Esophagus muscularis mucosa (tissue), 4 donors: ENCODE data around the gene TMEM217. TPM values are rescaled to one million over a fixed set of nuclear protein-coding genes. Genes with fewer than 3 reads are reported as not detected.

ENCODE experiments used
- DNase-seq: peaks from one replicate; pipeline ENCODE4 v3.0.0-alpha.2; 2017; ENCODE audit errors: extremely low spot score
- H3K27ac ChIP-seq, 4 donors: fragments of 200-600 bp; sonication (generic); replicated peaks in 1 of 4; 1 replicate in 3 of 4; 2 replicates in 1 of 4; pipeline ENCODE4 v1.5.1; 2016 to 2019; ENCODE audit warnings: mild to moderate bottlenecking in 1 of 4
- H3K27me3 ChIP-seq, 4 donors: fragments of 200-600 bp; sonication (generic); one replicate each; pipeline versions ENCODE4 v1.5.1 to v1.6.0; 2016 to 2019
- H3K36me3 ChIP-seq, 4 donors: fragments of 200-600 bp; sonication (generic); one replicate each; pipeline ENCODE4 v1.5.1; 2016 to 2019
- H3K4me1 ChIP-seq, 4 donors: fragments of 200-600 bp; sonication (generic); one replicate each; pipeline ENCODE4 v1.5.1; 2016 to 2019
- H3K4me3 ChIP-seq, 4 donors: fragments of 200-600 bp; sonication (generic); 1 replicate in 2 of 4; 2 replicates in 2 of 4; pipeline ENCODE4 v1.5.1; 2016 to 2019; ENCODE audit warnings: mild to moderate bottlenecking in 4 of 4, moderate library complexity in 1 of 4
- H3K9me3 ChIP-seq, 4 donors: fragments of 200-600 bp; sonication (generic); 1 replicate in 3 of 4; 2 replicates in 1 of 4; pipeline ENCODE4 v1.5.1; 2016 to 2019
- EP300 ChIP-seq: sonication (generic); formaldehyde crosslinking; IDR thresholded peaks from one replicate; pipeline ENCODE4 v1.6.1; 2017; ENCODE audit warnings: antibody characterized with exemption
- POLR2A ChIP-seq: fragments of 450-650 bp; IDR thresholded peaks from one replicate; pipeline ENCODE4 v1.6.1; 2017; ENCODE audit warnings: antibody characterized with exemption, moderate library complexity, mild to moderate bottlenecking, low read depth
- POLR2AphosphoS5 ChIP-seq, 2 donors: sonication (generic); formaldehyde crosslinking; IDR thresholded peaks; one replicate each; pipeline ENCODE4 v1.6.1; 2017; ENCODE audit warnings: antibody characterized with exemption in 2 of 2
- WGBS: methylation state at CpG from one replicate; pipeline ENCODE4 v1.1.5; 2018; 5-methylcytosine and 5-hydroxymethylcytosine counted together
- intact Hi-C: fragments of 100-400 bp; cut with DNase I; formaldehyde crosslinking; loops from one replicate; pipeline ENCODE4 v1.15.1; 2023
- total RNA-seq, 4 donors: library from RNA; depleted of rRNA; stranded (reverse); fragments of >200 nt; gene quantifications; one replicate each; pipeline versions ENCODE4 v1.1.0 to v1.2.1, GENCODE V29; 2016
- TF ChIP-seq, protein P1 (sequence below), 3 experiments: fragments of 200-600 bp in 2 of 3; fragments of 450-650 bp in 1 of 3; sonication (generic) in 2 of 3; IDR thresholded peaks; one replicate each; pipeline ENCODE4 v1.5.1; 2017 to 2019; ENCODE audit warnings: antibody characterized with exemption in 3 of 3, mild to moderate bottlenecking in 2 of 3, moderate library complexity in 1 of 3

Gene TMEM217
- total RNA-seq, 4 donors from 2014 or later = 0.26 to 0.99 (median 0.57) TPM; not detected in 1

DNA sequence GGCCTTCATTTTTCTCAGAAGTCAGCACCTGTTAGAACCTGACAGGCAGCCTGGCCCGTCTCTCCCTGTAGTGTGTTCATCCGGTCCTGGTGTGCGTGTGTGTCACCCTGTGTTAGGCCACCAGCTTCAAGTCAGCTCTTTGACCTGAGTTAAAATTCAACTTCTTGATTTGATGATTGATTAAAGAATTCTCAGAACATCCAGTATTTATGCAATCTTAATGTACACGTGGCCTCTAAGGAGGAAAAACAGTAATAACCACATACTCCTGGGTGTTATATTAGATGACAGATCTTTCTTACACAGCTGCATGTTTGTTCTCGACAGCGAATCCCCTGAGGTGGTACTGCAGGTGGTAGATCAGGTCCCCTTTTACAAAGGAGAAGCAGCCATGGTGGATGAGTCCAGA, 19.1 kb upstream of the TMEM217 start:
- peaks cover 0 to 23% (median 10%) of the 10 kb centered on the region in 4 donors for H3K36me3 ChIP-seq
- WGBS = 88% methylated on average over 6 of the region's 6 CpGs
- DNase-seq = no peak
- no peak overlapping the region for H3K4me3 ChIP-seq
- no peaks in the 10 kb centered on the region for H3K27me3 ChIP-seq
- H3K4me1 ChIP-seq = peaks cover 12 to 24% (median 17%) of the 10 kb centered on the region in 4 donors
- intact Hi-C loops = no loop called here
- no peak overlapping the region for H3K27ac ChIP-seq
- TF ChIP-seq EP300 (no peak), POLR2A (no peak), POLR2AphosphoS5 (IDR thresholded peaks at IDR 0.05) (no peak)
- TF ChIP-seq, protein P1, sequence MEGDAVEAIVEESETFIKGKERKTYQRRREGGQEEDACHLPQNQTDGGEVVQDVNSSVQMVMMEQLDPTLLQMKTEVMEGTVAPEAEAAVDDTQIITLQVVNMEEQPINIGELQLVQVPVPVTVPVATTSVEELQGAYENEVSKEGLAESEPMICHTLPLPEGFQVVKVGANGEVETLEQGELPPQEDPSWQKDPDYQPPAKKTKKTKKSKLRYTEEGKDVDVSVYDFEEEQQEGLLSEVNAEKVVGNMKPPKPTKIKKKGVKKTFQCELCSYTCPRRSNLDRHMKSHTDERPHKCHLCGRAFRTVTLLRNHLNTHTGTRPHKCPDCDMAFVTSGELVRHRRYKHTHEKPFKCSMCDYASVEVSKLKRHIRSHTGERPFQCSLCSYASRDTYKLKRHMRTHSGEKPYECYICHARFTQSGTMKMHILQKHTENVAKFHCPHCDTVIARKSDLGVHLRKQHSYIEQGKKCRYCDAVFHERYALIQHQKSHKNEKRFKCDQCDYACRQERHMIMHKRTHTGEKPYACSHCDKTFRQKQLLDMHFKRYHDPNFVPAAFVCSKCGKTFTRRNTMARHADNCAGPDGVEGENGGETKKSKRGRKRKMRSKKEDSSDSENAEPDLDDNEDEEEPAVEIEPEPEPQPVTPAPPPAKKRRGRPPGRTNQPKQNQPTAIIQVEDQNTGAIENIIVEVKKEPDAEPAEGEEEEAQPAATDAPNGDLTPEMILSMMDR (IDR thresholded peaks at IDR 0.05) = no peak
- H3K9me3 ChIP-seq = no peaks in the 10 kb centered on the region

GRCh38 chr6:37275350-37275749, 17.4 kb upstream of the TMEM217 start:
- Histone ChIP-seq H3K36me3 (peaks cover 0 to 18% (median 8%) of the 10 kb centered on the region in 4 donors), H3K9me3 (no peaks in the 10 kb centered on the region), H3K4me3 (no peak overlapping the region), H3K4me1 (peaks cover 9 to 12% (median 11%) of the 10 kb centered on the region in 4 donors), H3K27me3 (no peaks in the 10 kb centered on the region), H3K27ac (no peak overlapping the region)
- intact Hi-C loops = no loop called here
- 100% methylated on average over 1 of the region's 1 CpG for WGBS
- TF ChIP-seq EP300 (no peak), POLR2A (no peak), POLR2AphosphoS5 (IDR thresholded peaks at IDR 0.05) (no peak)
- TF ChIP-seq, protein P1 (IDR thresholded peaks at IDR 0.05) = no peak
- DNase-seq = no peak

DNA sequence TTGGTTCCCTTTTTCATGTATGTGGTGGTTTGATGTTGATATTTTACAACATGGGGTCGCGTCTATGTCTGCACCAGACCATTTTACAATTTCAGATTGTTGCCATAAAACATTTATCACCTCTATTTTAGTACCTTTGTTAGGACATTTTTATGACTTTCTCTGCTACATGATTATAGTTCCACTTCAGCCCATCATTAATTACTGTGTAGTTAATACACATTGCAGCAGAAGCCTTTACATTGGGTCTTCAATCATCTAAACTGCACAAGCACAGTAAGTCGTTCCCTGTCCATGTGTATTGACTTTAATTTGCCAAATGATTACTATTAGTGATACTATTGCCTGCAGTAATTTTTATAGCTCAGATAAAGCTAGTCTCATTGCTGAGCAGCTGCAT, 15.7 kb upstream of the TMEM217 start:
- Histone ChIP-seq H3K9me3 (no peaks in the 10 kb centered on the region), H3K27ac (no peak overlapping the region), H3K4me3 (no peak overlapping the region), H3K36me3 (peaks cover 7 to 21% (median 15%) of the 10 kb centered on the region in 4 donors), H3K27me3 (no peaks in the 10 kb centered on the region), H3K4me1 (no peaks in the 10 kb centered on the region)
- intact Hi-C loops = no loop called here
- whole genome bisulfite sequencing = 50% methylated on average over 3 of the region's 3 CpGs
- TF ChIP-seq, protein P1 (IDR thresholded peaks at IDR 0.05) = no peak
- TF ChIP-seq EP300 (no peak), POLR2A (no peak), POLR2AphosphoS5 (IDR thresholded peaks at IDR 0.05) (no peak)
- no peak for DNase-seq

- 79% methylated on average over 8 of the region's 8 CpGs for WGBS
- Histone ChIP-seq H3K27ac (no peak overlapping the region), H3K36me3 (peaks cover 7 to 21% (median 15%) of the 10 kb centered on the region in 4 donors), H3K4me3 (no peak overlapping the region), H3K4me1 (no peaks in the 10 kb centered on the region), H3K27me3 (no peaks in the 10 kb centered on the region), H3K9me3 (no peaks in the 10 kb centered on the region)
- intact Hi-C loops = no loop called here
- TF ChIP-seq, protein P1 (IDR thresholded peaks at IDR 0.05) = no peak
- no peak for TF ChIP-seq POLR2AphosphoS5 (IDR thresholded peaks at IDR 0.05)
- TF ChIP-seq EP300 = no peak
- no peak for TF ChIP-seq POLR2A
- DNase-seq = no peak
Measured at GRCh38 chr6:37272834-37273566, 15.1 kb upstream of the TMEM217 start.
